Stimulated activated naive CD4-positive, alpha-beta T cell (primary cell): Measurements from ENCODE around the gene MICU1.
A peak's percentile ranks its signal among the peaks of the same experiment; 100 is the strongest.
"Not testable (repeated sequence)": the region's sequence is repeated elsewhere in the genome, so short reads cannot be mapped to it uniquely, and the experiment has no call there.

ENCODE experiments used
- DNase-seq, 6 experiments: peaks; one replicate each; lab custom pipeline; 2025; lab: John Stamatoyannopoulos, UW

Gene MICU1

DNA sequence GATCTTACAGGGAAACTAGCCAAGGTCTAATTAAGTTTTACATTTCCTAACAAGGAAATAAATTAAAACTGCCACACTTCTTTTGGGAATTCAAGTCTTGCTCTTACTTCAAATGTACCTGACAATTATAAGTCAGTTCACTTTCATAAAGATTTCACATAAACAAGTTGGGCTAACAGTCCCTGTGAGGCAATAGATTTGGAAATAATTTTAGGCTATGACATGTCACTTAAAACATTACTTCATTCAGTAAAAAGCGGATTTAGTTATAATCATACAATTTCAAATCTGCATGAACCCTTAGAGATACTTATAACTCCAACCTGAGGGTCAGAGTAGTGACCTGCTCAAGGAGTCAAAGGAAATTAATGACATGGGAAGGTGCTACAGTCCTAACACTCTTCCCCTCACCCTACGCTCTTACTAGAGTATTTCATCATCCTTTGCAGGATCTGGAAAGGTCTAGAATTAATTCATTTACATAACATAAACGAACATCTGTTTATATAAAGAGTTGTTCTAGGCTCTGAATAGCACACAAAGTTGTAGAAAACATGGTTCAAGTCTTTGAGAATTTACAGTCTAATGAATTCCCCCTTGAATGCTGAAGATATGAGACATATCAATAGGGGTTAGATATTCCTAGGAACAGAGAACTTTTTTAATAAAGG is 238.8 kb downstream of the MICU1 start:
- no peak for DNase-seq

GRCh38 chr10:72385724-72386123 is 240.2 kb downstream of the MICU1 start:
- DNase-seq, result no peak

DNA sequence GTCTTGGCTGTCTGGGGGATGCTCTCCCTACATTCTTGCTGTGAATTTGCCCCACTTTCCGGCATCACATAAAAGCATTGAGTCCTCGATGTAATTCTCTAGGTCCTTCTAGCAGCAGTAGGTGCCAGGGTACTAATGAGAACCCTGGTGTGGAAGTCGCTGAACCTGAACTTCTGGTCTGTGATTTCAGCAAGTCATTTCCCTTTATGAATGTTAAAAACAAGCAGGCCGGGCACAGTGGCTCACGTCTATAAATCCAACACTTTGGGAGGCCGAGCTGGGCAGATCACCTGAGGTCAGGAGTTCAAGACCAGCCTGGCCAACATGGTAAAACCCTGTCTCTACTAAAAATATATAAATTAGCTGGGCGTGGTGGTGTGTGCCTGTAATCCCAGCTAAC is 240.9 kb downstream of the MICU1 start:
- not testable (repeated sequence) for DNase-seq

DNA sequence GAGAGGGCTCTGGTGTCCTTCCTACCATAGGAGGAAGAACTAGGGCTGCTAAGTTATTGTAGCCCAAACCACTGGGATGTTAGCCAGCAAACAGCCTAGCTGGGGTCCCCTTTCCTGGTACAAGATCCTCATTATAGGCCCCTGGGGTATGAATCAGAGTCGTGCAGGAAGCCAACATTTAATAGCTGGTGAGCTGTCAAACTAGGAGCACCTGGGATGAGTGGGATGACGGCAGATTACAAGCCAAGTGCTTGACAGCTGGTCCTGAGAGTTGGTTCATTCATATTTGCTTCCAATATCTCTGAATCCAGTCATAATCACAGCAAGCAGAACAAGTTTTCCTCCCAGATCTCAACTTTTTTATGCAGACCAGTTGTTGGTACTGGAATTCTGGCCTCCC is 246.1 kb downstream of the MICU1 start:
- DNase-seq, result no peak

DNA sequence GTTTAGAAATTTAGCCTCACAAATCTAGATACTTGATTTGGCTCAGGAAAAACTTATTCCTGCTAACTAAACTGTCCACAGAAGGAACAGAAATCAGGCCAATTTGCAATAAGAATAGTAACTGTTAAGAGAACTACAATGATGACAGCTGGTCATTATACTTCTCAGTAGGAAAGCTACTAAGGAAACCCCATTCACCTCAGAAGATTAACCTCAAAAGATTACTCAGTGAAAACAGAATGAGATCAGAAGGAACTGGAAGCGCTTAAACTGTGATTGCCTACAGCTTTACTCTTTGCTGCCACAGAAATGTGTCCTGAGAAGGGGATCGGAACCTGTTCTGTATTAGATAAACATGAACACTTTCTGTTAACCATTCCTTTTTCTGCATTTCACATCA is 246.8 kb downstream of the MICU1 start:
- DNase-seq, result no peak

- no peak for DNase-seq
These were observed 250.3 kb downstream of the MICU1 start for GRCh38 chr10:72375585-72375984.

GRCh38 chr10:72375173-72375572 is 250.7 kb downstream of the MICU1 start:
- DNase-seq, result no peak

- DNase-seq, result no peak
These were observed 255.6 kb downstream of the MICU1 start for GRCh38 chr10:72370201-72370722.

DNA sequence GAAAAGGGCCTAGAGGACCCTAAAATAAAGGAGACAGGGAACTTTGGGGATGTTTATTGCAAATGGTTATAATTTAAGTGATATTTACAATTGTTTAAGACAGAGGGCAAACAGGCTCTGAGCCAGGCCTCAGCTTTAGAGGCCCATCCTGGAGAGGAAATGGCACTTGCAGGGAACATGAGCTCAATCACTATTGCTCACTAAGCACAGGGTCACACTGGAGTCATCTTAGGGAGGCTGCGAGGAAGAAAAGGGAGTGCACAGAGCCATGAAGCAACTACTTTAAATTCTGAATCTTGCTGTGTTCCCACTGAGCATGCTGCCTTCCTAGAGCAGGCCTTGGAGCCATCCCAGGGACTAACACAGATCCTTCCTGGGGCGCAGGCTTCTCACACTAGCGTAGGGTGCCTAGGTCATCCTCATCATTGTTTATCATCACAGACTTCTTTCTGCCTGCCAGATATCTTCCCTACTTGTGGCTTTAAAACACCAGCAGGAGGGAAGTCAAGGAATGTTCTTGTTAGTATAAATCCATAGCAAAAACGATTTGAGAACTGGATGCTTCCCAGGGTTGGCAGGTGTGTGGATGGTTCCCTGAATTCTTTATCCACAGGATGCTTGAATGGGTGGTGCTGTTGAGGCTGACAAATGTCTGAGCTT is 258.4 kb downstream of the MICU1 start:
- DNase-seq, result no peak

GRCh38 chr10:72365106-72365895 is 260.6 kb downstream of the MICU1 start:
- DNase-seq, result no peak

DNA sequence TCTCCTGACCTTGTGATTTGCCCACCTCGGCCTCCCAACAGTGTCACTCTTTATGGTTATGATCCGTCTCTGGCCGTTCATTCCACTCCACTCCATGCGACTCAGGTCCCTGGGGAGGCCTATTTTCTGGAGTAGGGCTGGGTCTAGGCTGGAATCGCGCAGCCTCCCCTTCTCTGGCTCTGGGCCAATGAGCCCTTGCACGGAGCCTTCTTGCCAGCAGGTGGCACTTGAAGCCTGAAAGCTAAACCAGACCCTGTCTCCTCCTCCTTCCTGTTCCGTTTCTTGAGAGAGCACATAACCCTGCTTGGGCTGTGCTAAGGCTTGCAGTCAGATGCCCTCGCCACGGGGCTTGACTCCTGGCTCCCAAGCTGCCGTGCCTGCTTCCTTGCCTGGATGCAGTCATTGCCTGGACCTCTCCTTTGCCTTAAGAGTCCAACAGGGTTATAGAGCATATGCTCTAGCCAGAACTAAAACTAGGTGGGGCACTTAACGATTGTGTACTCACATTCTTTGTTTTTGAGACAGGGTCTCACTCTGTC is 261.6 kb downstream of the MICU1 start:
- peak; percentile 77 to 87 (median 81) for DNase-seq

DNA sequence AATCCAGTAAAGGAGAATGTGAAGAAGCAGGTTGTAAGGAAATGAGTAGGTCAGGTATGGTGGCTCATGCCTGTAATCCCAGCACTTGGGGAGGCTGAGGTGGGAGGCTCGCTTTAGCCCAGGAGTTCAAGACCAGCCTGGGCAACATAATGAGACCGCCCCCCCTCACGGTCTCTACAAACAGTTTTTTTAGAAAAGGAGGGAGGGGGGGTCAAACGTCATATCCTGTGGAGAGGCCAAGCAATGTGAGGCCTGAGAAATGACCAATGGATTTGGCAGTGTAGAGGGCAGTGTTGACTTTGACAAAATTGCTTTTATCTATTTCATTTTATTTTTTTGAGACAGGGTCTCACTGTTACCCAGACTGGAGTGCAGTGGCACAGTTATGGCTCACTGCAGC is 268.9 kb downstream of the MICU1 start:
- no peak for DNase-seq

GRCh38 chr10:72356115-72356514 is 269.8 kb downstream of the MICU1 start:
- DNase-seq, result no peak

GRCh38 chr10:72355214-72355555 is 270.7 kb downstream of the MICU1 start:
- DNase-seq, result no peak

GRCh38 chr10:72354356-72355213 is 271.3 kb downstream of the MICU1 start, which contains the start of gene DNAJB12:
TSS of gene DNAJB12 (minus strand) at chr10:72354919. CDS start at chr10:72354897, 22 bp downstream.
- peak; percentile 78 to 99 (median 92) for DNase-seq

DNA sequence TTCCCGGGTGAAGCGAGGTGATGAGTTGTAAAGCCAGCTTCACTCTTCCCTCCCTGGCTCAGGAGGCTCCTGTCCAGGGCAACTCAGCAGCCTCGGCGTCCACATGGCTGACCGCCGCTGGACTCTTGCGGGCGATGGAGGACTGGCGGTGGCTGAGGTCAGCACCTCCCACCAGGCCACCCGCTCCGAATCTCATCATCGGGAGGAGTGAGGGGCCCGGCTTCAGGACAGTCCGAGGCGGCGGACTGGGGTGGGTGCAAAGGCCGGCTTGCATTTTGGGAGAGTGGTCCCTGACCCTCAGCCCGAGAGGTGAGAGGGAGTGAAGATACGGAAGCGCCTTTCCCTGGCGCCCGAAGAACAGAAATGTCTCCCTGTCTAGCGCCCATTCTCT is 271.9 kb downstream of the MICU1 start:
- DNase-seq, result no peak

DNA sequence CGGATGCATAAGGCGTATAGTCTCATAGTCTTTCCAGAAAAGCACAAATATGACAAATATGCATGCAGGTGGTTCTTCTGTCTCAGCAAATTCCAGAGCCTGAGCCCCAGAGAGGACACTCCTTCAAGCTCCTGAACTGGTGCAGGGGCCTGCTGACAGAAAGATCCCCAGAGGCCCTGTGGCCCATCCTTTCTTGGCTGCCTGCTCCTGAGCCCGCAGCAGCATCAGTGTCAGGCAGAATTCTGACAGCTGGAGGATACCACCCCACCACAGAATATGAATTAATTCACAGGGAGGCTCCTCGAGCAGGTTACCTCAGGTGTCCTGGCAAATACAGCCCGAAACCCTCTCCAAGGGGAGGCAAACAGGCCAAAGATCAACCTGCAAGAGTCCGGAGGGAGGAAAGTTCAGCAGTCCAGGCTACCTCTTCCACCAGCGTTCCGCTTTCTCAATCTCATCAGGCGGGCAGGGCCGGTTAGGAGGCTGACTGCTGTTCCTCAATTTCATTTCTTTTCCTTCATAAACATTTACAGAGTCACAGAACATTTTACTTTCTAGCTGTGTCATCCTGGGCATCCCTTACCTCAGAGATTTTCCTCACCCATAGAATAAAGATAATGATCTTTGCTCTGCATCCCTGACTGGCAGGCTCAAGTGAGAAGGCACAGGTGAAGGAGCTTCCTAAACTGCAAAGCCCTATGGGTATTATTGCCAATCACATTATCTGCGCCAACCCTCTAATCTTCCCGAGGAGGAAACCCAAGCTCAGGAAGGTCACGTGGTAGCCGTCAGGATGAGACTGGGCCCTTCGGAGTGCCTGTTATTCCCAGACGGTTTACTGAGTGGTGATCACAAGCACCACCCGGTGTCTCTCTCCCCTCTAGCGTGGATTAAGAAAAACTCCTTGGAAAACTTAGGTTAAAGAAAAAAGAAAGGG is 272.6 kb downstream of the MICU1 start:
- no peak for DNase-seq

- DNase-seq, result no peak
These were observed 274.4 kb downstream of the MICU1 start for GRCh38 chr10:72351479-72351878.

- DNase-seq, result no peak
These were observed 276.4 kb downstream of the MICU1 start for GRCh38 chr10:72349438-72349837.

DNA sequence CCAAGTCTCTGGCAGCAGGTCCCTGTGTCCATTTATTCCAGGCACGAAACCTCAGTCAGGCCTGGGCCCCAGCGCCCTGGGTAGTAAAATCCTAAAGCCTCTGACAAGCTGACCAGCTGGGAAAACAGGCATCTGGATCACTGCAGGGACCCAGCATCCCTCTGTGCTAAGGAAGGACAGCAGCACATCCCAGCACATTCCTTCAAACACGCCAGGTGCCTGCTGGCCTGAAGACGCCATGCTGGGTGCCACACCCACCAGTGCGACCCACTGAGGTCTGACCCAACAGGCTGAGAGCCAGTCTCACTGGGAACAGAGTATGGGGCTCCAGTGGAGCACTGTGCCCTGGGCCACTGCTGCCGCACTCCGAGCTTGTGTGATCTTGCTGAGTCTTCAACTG is 277.6 kb downstream of the MICU1 start:
- DNase-seq, result no peak
